ENCODE results near the gene FOXA2.

FOXA2 gene

GRCh38 chr20:22542427-22542826, 41.9 kb downstream of the FOXA2 start:
- TF ChIP-seq CTCF (IDR thresholded peaks at IDR 0.05; ENCODE audit: low read depth, low read length, missing control alignments): no peak
- H3K4me3 ChIP-seq (ENCODE audit: low read depth, low read length): no peak overlapping the region
- in situ Hi-C loops (cut with HindIII; ENCODE audit: low sequenced_read_pairs): no loop called here
- DNase-seq (ENCODE audit: low read depth): no peak

- no peak for TF ChIP-seq CTCF (IDR thresholded peaks at IDR 0.05; ENCODE audit: low read depth, low read length, missing control alignments)
- no peak overlapping the region for H3K4me3 ChIP-seq (ENCODE audit: low read depth, low read length)
- in situ Hi-C loops (cut with HindIII; ENCODE audit: low sequenced_read_pairs): no loop called here
- no peak for DNase-seq (ENCODE audit: low read depth)
Measured at GRCh38 chr20:22540832-22541231, 43.5 kb downstream of the FOXA2 start.

GRCh38 chr20:22536956-22537756, 47.2 kb downstream of the FOXA2 start:
- in situ Hi-C loops (cut with HindIII; ENCODE audit: low sequenced_read_pairs): no loop called here

GRCh38 chr20:22536141-22536828, 48.1 kb downstream of the FOXA2 start:
- no peak for DNase-seq (ENCODE audit: low read depth)
- no peak for TF ChIP-seq CTCF (IDR thresholded peaks at IDR 0.05; ENCODE audit: low read depth, low read length, missing control alignments)
- no peak overlapping the region for H3K4me3 ChIP-seq (ENCODE audit: low read depth, low read length)
- in situ Hi-C loops (cut with HindIII; ENCODE audit: low sequenced_read_pairs): no loop called here

More at GRCh38 chr20:22536956-22537756, 47.2 kb downstream of the FOXA2 start:
- DNase-seq (ENCODE audit: low read depth): no peak
- no peak overlapping the region for H3K4me3 ChIP-seq (ENCODE audit: low read depth, low read length)
- no peak for TF ChIP-seq CTCF (IDR thresholded peaks at IDR 0.05; ENCODE audit: low read depth, low read length, missing control alignments)

GRCh38 chr20:22535483-22535882, 48.9 kb downstream of the FOXA2 start:
- TF ChIP-seq CTCF (IDR thresholded peaks at IDR 0.05; ENCODE audit: low read depth, low read length, missing control alignments): no peak
- H3K4me3 ChIP-seq (ENCODE audit: low read depth, low read length): no peak overlapping the region
- in situ Hi-C loops (cut with HindIII; ENCODE audit: low sequenced_read_pairs): no loop called here
- no peak for DNase-seq (ENCODE audit: low read depth)

GRCh38 chr20:22533823-22534751, 50.3 kb downstream of the FOXA2 start:
- H3K4me3 ChIP-seq (ENCODE audit: low read depth, low read length): no peak overlapping the region
- DNase-seq (ENCODE audit: low read depth): no peak
- TF ChIP-seq CTCF (IDR thresholded peaks at IDR 0.05; ENCODE audit: low read depth, low read length, missing control alignments): no peak
- in situ Hi-C loops (cut with HindIII; ENCODE audit: low sequenced_read_pairs): no loop called here

Measured in astrocyte of the cerebellum (primary cell).